Measurements from ENCODE around the gene TRERF1.

The TRERF1 gene

DNA sequence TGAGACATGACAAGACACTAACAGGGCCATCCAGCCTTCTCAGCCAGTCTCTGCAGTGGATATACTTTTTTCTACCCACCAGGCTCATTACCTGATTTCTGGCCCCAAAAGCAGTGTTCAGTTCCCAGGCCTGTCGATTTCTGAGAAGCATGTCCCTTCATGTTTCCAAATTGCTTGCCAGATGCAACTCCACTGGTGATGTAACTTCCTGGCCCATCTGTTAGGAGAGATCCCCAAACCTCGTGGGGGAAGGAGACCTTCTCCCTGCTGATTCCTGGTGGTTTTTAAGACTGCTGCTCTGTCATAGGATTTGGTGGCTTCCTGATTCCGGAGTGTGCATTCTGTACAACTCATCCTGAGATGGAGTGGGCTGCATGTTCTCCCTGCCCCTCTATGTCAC, 202.4 kb downstream of the TRERF1 start:
- DNase-seq, result peak; percentile 13 to 41 (median 21)

DNA sequence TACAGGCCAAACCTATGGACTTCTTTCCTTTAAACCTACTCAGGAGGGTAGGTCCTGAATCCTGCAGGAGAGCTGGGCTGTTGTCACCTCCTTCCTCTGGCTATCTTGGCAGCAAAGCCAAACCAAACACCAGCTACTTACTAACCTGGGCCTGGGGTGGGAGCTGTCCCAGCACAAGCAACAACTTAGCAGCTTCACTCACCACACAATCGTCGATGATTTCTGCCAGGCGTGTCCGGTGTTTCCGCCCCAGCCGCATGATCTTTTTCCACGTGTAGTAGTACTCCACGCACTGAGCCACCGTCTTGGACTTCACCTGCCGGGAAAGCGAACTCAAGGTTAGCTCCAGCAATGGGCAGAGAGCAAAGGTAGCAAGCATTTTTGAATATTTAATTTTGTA, 208.7 kb downstream of the TRERF1 start:
- DNase-seq, result no peak

DNA sequence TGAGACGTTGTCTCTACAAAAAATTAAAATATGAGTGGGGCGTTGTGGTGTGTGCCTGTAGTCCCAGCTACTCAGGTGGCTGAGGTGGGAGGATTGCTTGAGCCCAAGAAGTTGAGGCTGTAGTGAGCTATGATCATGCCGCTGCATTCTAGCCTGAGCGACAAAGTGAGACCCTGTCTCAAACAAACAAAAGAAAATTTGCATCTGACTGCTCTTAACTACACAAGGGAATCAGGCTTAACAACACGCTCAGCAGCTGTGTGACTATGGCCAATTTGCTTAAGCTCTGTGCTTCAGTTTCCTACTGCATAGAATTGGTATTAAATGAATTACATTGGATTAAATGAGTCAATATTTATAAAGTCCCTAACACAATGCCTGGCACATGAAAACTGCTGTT, 209.8 kb downstream of the TRERF1 start:
- DNase-seq, result no peak

DNA sequence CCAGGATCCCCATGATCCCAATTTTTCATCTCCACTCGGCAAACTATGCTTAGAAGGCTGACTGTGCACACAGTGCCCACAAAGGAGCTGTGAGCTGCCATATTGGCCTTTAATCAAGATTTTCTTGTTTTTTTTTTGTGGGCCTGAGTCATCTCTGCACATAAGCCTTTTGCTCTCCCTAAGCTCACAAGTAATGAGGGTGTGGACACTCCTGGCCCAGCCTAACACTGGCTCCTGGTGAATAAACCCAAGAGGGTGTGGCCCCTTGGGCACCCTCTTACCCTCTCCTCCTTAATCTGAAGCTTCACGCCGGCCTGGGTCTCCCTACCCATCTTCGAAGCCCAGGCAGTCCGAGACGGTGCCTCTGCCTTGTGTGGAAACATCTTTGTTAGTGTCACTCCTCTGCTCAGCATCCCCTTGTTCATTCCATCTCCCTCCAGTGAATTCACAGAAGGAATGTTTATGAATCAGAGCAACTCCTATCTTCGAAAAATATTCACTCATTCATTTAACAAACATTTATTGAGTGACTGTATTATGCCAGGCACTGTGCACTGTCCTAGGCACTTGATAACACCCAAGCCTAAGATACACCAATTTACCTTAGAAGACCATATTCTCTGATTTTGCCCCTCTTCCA, 211.9 kb downstream of the TRERF1 start:
- DNase-seq, result no peak

DNA sequence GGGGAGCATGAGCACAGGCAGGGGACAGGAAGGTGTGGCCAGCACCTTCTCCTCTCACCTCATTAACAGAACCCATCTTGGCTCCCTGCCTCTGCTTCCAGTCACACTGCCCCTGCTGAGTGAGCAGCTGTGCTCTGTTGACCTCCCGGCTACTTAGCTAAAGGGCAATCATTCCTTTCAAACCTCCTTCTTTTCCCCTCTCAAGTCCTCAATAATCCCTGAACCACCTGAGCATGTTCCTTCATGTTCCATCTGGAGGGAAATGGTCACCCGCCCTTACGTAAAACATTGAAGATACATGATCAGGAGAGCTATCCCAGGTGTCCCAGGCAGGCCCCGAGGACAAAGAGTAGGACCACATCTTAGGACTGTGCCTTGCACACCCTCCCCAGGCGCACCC, 212.4 kb downstream of the TRERF1 start:
- DNase-seq, result no peak

DNA sequence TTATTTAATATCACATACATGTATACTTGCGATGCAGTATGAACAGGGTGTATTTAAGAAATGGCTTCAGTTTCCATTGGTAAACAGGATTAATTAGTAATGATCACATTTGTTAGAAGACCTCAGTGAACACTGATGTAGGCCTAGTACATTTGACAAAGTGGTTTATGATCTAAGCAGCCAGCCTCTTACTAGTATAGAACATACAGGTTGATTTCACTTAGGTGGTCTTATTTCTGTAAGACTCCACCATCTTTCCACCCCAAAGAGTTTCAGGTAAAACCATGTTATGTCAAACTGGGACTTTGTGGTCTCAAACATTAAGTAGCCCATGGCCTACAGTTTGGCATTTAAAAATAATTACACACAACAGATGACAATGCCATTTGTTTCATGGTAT, 213.9 kb downstream of the TRERF1 start:
- DNase-seq, result no peak

DNA sequence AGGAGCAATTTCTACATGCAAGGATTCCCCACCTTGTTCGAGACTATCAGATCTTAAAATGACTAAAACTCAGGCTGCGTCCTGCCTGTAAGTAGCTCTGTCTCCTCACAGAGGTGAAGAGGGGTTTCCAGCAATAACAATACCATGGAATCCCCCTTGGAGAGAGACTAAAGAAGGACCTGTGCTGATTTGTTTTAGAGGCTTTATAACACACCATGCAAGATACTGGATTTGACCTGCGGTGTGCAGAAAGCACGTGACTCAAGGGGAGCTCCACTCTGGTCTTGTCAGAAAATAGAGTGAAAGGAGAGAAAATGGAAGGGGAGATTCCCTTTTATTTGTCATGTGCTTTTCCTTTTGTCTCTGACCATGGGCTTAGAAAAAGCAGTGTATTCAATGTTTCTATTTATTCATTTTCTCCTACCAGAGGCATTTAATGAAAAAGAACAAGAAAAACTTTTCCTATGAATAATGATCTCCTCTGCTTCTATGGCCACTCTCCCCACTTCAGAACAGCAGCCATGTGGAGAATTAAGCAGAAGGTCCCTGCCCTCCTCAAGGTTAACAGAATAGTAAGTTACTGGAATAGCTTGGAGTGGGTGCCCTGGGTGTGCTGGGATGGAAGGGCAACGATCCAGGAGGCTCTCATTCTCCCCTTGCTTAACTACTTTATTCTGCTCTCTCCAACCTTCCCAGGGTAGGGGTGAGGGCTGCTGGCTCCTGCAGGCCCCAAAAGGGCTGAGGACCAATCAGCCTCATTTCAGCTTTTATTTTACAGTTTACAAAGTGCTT, 214.8 kb downstream of the TRERF1 start:
- no peak for DNase-seq

DNA sequence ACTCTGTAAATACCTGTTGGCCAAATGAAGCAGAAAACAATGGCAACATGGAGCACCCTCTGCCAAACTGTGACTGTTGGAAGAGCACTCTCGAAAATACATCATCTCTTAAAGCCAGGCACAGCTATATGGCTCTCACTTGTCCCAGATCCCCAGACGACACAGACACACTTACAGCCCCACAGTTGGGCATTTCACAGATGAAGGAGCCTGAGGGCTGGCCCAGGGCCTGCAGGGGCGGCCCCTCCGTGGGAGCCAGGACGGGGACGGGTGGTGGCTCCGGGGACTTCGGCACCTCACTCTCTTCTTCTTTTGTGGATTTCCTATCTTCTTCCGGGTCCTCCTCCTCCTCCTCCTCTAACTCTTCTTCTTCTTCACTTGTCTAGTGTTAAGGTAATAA, 215.7 kb downstream of the TRERF1 start:
- no peak for DNase-seq

DNA sequence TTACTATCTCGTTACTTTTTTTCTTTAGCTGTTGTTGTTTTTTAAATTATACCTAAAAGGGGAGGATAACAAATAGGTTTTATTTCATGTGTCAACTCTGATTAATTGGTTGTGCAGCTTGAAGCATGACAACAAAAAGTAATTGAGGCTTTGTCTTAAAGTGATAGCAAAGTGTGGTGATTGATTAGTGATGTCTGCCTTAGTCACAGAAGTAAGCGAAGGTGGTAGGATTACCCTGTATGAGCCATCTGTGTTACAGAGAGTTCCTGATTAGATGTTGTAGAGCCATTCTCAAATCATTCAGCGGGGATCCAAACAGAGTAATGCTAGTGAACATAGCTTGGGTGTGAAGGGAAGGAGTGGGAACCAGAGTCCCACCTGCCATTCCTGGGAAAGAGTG, 219.7 kb downstream of the TRERF1 start:
- DNase-seq, result no peak

DNA sequence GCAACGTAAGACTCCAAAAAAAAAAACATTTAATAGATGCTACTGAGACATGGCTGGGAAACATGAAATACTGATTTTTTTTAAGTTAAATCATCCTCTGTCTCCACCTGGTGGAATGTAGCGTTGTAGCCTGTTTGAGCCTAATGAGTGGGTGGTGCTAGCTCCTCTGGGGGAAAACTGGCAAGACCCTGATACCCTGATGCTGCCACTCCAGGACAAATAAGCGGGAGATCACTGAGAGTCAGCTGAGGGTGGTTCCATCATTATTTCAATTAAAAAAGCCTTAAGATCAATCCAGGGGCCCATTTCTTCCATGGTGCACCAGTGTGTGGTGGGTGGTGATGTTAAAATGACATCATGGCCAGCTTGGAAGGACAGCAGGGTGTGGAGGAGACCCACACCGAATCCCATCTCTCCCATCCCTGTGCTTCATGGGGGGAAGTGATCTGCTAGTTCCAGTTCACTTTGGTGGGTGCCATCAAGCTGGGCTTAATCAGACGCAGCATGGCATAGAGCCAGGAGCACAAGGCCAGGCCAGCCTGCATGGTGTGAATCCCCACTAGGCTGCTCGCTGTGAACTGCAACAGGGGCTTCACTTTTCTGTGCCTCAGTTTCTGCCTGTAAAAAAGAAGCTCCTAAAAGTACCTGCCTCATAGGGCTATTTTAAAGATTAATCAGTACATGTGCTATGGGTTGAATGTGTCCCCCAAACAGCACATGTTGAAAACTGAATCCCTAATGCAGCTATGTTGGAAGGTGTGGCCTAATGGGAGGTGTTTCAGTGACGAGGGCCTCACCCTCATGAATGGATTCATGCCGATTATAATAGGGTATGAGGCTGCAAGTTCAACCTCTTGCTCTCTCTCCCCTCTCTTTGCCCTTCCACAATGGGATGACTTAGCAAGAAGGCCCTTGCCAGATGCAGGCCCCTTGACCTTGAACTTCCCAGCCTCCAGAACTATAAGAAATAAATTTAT, 221.1 kb downstream of the TRERF1 start:
- DNase-seq, result peak in 2 of 3 donors; percentile 10 to 29

DNA sequence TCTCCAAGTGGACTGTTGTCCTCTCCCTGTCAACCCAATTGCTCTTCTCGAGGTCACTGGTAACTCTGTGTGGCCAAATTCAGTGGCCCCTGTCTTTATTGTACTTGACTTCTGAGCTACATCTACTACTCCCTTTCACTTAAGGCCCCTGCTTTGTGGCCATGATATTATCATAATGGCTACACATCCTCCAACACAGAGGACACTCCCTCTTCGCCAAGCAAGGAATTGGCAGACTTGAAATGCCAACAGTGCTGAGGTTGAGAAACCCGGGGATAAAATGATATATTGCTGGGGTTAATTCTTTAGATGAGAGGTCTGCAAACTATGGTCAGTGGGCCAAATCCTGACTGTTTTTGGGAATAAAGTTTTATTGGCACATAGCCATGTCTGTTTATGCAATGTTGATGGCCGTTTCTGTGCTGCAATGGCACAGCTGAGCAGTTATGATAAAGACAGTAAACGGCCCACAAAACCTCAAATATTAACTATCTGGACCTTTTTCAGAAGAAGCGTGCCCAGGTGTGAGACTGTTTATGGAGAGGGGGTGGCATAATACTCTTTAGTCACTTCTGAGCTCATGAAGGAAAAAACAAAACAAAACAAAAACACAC, 222.1 kb downstream of the TRERF1 start:
- DNase-seq, result no peak

DNA sequence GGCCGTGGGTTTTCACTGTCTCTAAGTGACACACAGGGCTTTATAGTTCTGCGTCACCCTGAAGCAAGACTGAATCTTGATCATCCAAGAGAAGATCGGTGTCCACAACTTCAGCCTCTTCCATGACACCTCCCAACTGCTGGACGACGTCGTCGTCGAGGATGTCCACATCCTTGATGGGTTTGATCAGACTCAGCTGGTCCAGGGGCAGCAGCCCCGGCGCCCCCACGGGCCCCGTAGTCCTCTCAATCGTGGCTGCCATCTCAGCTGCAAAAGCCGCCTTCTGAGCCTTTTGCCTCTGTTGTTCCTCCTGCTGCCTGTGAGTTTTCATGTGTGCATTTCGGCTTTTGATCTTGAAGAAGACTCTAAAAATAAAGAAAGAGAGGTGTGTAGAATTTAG, 223.4 kb downstream of the TRERF1 start:
- peak in 1 of 3 donors; percentile 9 for DNase-seq

DNA sequence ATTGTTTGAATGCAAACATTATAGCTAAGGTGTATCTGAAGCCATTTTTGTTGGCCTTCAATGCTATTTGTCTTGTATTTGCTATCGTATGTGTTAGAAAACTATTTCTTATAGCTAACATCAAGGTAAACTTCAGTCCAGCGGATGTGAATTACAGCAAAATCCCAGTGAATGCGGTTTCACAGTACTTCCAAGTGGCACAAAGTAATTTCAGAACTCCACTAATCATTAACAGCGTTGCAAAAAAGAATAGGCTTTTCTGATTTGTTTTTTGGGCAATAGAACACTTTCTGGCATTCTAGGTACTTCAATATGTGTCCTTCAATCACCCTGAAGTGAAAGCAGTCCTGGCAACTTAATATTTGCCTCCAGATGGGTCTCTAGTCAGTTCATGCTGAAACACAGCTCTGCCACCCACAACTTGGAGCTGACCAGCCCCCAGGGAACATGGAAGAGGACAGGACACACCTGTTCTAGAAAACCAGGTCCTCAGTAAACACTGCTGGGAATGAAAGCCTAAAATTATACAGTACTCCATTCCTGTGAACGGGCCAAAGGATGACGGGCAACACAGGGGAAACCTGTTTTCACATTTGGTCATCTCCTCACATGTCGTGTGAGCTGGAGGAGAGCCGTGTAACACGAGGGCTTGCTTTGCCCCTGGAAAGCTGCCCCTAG, 224.4 kb downstream of the TRERF1 start:
- DNase-seq, result peak in 1 of 3 donors; percentile 14

DNA sequence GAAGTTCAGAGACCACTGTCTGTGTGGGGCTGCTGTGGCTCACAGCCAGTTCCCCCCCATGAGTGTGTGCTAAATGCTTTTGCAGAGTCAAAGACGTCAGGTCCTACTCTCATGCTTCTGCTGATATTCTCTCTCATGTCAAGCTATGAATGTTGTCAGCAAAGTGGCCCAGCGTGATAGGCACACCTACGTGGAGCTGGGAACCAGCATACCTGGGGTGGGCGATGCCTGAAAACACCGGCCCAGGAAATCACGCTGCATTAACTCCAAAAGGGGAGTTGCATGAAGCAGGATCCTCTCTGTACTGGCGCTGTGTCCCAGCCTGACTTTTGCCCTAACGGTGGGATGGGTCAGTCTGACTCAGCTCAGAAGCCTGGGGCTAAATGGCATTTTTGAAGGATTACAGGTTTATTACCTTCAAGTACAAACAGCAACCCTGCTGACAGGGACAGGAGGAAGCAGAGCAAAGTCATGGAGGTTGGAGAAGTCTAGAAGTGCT, 225.0 kb downstream of the TRERF1 start:
- peak in 1 of 3 donors; percentile 8 for DNase-seq

DNA sequence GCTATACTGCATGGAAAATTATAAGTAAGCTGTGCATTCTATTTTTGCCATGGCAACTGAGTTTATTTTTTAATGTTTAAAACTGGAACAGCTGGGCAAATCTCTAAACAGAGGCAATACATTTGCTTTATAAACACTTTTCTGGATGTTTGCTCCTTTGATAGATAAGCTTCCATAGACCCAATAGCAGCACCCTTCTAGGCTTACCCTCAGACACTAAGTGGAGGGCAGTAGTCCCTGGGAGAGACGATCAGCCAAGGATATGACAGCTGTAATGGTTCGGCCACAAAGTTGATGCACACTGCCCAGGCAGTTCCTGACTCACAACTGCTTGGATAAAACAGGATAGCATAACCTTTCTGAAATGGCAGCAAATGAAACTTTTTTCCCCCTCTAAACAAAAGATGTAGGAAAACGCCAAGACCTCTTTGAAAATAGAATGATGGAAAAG, 225.5 kb downstream of the TRERF1 start:
- DNase-seq, result peak in 1 of 3 donors; percentile 16

DNA sequence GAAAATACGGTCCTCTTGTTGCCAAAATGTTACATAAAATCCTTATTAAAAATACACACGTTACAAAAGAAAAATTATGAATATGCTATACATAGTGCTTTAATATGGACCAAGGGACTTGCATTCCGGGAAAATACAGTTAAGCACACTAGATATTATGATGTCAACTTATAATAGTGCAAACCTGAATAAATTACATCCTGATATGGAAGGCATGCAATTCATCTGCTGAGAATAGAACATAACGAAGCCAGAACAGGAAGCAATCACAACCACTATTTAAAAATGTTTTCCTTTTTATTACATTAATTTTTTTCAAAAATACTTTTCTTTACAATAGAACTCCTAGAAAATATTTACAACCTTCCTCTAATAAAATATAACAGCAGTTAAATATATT, 226.3 kb downstream of the TRERF1 start:
- no peak for DNase-seq

DNA sequence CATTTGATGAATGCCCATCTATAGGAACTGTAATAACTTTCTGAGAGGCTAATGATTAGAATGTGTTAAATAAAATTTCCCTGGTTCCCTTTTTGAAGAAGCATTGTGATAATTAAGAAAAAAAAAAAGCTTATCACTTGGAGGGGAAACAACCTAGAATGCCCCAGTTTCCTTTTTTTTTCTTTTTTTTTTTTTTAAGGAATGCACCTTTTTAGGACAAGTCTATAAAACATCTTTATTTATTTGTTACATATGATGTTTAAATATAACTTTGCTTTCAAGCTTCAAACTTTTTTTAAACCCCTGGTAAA, 226.7 kb downstream of the TRERF1 start:
- DNase-seq, result peak; percentile 12 to 59 (median 42)

DNA sequence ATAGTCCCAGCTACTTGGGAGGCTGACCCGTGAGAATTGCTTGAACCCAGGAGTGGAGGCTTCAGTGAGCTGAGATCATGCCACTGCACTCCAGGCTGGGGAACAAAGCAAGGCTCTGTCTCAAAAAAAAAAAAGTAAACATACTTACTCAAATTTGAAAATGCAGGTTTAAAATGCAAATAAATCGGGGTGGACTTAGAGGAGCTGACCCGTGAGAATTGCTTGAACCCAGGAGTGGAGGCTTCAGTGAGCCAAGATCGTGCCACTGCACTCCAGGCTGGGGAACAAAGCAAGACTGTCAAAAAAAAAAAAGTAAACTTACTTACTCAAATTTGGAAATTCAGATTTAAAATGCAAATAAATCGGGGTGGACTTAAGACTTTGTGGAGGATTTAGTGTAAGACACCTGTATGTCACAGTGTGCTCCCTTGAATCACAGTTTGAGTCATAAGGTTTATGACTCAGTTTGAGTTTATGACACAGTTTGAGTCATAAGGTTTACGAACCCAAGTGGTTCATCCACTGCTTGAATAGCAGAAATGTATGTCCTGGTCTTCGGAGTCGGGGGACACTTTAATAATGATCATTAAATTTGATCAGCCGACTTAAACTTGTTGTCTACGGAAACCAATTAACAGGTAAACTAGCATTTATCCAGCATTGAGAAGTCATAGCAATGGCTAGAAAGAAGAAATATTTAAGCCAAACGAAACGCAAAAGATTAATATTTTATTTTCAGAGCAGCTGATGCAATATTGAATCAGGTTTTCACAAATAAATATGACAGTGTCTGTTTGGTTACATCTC, 227.3 kb downstream of the TRERF1 start:
- DNase-seq, result peak; percentile 66 to 89 (median 88)

DNA sequence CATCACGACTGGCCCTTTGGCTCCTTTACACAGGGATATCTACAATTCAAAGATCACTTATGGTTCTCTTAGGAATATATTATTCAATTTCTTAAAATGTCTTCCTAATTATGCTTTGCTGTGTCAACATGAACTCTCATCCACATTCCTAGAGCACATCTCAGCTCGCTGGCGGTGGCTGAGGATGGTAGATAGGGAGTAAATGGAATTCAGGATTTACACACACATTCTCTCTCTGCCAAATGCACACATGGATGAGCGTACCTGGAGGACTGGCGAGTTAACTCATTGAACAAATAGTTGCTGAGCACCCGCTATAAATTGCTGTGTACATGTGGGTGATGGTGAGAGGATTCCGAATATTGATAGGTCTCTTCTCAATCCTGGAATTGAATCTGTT, 229.3 kb downstream of the TRERF1 start:
- DNase-seq, result no peak

DNA sequence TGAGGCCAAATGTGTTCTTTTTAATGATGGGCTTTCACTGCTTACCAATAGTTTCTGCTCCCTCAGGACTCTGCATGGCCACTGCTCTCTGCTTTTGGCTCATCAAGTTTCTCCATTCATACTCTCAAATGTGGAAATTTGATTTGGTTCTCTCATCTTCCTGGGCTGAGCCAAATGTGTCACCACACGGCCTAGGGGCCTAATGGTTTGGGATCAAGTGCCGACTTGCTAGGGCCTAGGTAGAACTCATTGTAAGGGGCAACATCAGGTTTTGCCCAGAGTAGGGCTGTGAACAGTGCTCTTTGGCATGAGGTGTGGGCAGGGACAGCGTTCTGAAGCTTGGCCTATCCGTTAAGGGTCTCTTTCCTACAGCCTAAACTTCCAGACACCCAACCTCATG, 230.2 kb downstream of the TRERF1 start:
- no peak for DNase-seq

DNA sequence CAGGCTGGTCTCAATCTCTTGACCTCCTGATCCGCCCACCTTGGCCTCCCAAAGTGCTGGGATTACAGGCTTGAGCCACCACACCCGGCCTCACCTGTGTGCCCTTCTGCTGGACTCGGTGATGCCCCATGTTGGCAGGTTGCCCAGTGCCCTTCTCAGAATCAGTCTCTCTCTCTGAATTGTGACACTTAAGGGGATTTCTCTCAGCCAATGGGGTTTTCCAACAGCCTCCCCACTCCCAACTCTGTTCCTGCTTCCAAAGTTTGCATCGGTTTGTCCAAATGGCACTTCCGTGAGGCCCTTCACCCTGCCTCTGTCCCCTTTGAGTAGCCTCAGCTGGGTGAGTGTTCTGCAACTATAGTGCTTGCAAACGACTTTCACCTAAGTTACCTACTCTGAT, 230.9 kb downstream of the TRERF1 start:
- DNase-seq, result peak; percentile 29 to 58 (median 52)
